Measurements from ENCODE around the gene RDH11.
A peak's percentile ranks its signal among the peaks of the same experiment; 100 is the strongest.

Gene RDH11

DNA sequence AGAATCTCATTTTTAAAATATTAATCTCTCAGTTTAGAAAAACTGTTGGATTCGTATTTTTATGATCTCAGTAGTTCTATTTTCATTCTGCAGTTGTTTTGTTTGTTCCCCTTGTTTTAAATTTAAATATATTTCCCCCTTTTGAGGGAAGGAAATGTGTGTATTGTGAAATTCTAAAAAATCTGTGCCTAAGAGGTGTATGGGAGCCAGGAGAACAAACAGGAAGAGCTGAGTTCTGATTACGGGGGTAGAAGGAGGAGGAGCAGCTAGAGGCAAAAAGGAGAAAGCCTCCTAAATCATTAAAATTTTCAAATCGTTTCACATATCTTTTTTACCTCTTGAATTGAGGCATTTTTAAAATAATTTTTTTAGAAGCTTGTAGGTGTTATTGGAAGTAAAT lies 8.4 kb upstream of the RDH11 start:
- no peak for TF ChIP-seq ZFX (IDR thresholded peaks at IDR 0.05)
- TF ChIP-seq, protein P1, sequence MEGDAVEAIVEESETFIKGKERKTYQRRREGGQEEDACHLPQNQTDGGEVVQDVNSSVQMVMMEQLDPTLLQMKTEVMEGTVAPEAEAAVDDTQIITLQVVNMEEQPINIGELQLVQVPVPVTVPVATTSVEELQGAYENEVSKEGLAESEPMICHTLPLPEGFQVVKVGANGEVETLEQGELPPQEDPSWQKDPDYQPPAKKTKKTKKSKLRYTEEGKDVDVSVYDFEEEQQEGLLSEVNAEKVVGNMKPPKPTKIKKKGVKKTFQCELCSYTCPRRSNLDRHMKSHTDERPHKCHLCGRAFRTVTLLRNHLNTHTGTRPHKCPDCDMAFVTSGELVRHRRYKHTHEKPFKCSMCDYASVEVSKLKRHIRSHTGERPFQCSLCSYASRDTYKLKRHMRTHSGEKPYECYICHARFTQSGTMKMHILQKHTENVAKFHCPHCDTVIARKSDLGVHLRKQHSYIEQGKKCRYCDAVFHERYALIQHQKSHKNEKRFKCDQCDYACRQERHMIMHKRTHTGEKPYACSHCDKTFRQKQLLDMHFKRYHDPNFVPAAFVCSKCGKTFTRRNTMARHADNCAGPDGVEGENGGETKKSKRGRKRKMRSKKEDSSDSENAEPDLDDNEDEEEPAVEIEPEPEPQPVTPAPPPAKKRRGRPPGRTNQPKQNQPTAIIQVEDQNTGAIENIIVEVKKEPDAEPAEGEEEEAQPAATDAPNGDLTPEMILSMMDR (conservative IDR thresholded peaks at IDR 0.05) = no peak
- H3K27ac ChIP-seq = peak overlapping the region; percentile 33; the same call in 1 of the 2 replicates

DNA sequence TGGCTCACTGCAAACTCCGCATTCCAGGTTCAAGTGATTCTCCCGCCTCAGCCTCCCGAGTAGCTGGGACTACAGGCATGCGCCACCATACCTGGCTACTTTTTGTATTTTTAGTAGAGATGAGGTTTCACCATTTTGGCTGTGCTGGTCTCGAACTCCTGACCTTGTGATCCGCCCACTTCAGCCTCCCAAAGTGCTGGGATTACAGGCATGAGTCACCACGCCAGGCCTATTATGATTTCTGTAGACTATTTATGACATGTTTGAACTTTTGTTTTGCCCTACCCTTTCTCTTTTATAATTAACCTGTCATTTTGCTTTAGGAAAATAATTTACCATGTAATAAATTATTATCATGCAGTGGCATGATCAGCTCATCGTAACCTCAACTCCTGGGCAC lies 5.9 kb upstream of the RDH11 start, which contains the start of gene RDH12:
Gene RDH12 (plus strand): TSS at position 395 of the 400 bp plus-strand sequence. CDS start 20,757 bp downstream, outside the sequence.
- H3K27ac ChIP-seq = peak within 1 kb of the TSS; percentile 66

DNA sequence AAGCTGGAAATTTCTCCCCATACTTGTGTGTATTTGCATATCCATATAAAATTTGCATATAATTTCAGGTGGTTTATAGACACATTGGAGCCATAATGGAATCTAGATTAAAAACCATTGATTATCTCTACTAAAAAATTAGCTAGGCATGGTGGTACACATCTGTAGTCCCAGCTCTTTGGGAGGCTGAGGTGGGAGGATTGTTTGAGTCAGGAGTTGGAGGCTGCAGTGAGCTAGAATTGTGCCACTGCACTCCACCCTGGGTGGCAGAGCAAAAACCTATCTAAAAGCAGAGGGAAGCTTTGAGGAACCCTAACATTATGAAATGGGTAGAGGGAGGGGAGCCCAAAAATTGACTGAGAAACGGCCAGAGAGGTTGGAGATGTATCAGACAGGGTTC lies 2.6 kb upstream of the RDH11 start:
- H3K27ac ChIP-seq = no peak overlapping the region
- TF ChIP-seq, protein P1 (conservative IDR thresholded peaks at IDR 0.05) = no peak
- TF ChIP-seq ZFX (IDR thresholded peaks at IDR 0.05) = no peak

DNA sequence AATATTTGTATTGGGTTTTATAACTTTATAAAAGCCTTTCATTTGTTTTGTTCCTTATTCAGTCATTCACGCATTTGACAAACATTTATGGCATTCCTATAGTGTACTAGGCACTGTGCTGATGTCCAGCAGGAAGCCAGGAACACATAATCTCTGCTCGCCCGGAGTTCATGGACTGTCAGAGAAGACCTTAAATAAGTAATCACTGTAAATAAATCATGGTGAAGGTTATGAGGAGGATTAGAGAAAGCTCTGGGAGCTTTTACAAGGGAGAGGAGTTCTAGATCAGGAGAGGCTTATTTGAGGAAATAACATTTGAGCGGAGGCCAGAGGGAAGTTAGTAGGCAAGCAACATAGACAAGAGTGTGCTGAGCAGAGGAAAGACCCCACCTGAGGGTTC lies 1.4 kb upstream of the RDH11 start:
- H3K27ac ChIP-seq = no peak overlapping the region

DNA sequence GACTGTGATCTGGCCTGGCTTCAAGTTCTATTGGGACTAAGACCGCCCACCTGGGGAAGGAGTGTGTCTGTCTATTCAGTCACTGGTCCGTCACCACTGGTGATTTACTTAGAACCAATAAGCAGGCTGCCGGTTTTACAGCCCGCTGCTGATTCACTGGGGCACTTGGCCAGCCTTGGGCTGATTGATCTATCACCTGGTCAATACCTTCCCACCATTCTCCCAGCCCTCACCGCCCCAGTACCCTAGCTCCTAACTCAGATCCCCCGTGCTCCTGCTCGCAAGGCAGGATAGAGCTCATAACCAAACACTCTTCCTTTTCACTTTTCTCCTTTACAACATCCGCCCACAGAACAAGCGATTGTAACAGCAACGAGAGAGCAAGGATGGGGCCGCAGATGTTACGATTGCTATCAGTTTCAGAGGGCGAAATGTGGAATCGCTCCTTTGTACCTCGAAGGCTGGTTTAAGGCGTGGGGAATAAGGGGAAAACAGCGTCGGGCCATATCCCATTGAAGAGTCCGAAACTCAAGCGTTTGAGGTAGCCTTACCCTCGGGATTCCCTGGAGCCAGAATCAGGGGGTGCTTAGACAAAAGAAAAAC lies 672 bp downstream of the RDH11 start:
- H3K27ac ChIP-seq = peak overlapping the region; percentile 91
- TF ChIP-seq, protein P1 (conservative IDR thresholded peaks at IDR 0.05) = no peak
- no peak for TF ChIP-seq ZFX (IDR thresholded peaks at IDR 0.05)

More for the DNA sequence above, 1.4 kb upstream of the RDH11 start:
- TF ChIP-seq ZFX (IDR thresholded peaks at IDR 0.05) = no peak
- TF ChIP-seq, protein P1 (conservative IDR thresholded peaks at IDR 0.05) = no peak

DNA sequence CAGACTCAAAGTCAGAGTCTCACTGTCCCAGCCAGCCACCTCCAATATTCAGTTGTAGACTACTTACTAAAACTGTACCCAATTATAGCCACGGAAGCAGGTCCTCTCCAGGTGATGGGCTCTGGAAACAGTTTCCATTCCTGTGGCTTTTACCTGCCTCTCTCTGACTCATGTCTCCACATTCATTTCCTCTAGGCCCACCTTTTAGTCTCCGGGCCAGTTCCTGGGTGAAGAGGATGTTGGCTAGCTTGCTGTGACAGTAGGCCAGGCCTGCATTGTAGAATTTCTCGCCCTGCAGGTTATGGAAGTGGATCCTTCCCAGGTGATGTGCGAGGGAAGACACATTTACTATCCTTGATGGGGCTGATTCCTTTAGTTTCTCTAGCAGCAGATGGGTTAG lies 5.6 kb downstream of the RDH11 start:
- H3K27ac ChIP-seq = no peak overlapping the region

DNA sequence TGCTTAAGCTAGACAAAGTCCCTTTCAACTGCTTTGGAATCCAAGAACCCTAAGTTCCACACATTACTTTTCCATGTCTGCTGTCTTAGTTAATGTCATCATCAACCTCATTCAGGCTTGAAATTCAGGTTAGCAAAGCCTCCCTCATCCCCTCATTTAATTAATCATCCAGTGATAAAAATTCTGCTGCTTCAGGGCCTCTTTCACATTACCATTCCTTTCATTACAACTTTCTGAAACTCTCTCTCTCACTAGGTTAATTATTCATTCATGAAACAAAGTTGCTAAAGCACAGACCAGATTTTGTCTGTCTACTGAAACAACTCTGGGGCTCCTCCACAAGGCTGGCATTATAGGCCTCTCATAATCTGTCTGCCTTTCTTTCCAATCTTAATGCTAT lies 11.7 kb downstream of the RDH11 start:
- TF ChIP-seq ZFX (IDR thresholded peaks at IDR 0.05) = no peak
- TF ChIP-seq, protein P1 (conservative IDR thresholded peaks at IDR 0.05) = no peak
- no peak overlapping the region for H3K27ac ChIP-seq

More for the DNA sequence above, 5.6 kb downstream of the RDH11 start:
- TF ChIP-seq, protein P1 (conservative IDR thresholded peaks at IDR 0.05) = no peak
- no peak for TF ChIP-seq ZFX (IDR thresholded peaks at IDR 0.05)

DNA sequence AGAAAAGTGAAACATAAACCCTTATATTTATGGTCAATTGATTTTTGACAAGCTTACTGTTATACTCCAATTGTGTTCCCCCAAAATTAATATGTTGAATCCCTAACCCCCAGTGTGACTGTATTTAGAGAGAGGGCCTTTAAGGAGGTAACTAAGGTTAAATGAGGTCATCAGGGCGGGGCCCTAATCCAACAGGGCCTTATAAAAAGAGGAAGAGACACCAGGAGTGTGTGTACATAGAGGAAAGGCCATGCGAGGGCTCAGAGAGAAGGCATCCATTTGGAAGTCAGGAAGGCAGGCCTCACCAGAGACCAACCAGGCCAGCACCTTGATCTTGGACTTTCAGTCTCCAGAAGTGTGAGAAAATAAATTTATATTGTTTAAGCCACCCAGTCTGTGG lies 14.6 kb downstream of the RDH11 start:
- TF ChIP-seq, protein P1 (conservative IDR thresholded peaks at IDR 0.05) = no peak
- no peak for TF ChIP-seq ZFX (IDR thresholded peaks at IDR 0.05)
- no peak overlapping the region for H3K27ac ChIP-seq

All from C4-2B (cell line).